HepG2 (cell line): ENCODE results near the gene LENG1. TPM values are rescaled to one million over a fixed set of nuclear protein-coding genes. Genes with fewer than 3 reads are reported as not detected.
A peak's percentile ranks its signal among the peaks of the same experiment; 100 is the strongest.

Source experiments
- ARNTL ChIP-seq: sonication (generic); formaldehyde crosslinking; IDR thresholded peaks from 2 replicates; pipeline ENCODE4 v1.4.0; 2020; ENCODE audit warnings: mild to moderate bottlenecking, missing genetic modification reagents
- HES4 ChIP-seq: sonication (generic); formaldehyde crosslinking; IDR thresholded peaks from 2 replicates; pipeline ENCODE4 v1.9.0; 2021; ENCODE audit warnings: mild to moderate bottlenecking, missing genetic modification reagents, borderline replicate concordance
- RNF2 ChIP-seq: fragments of 450-650 bp; conservative IDR thresholded peaks from 2 replicates; pipeline ENCODE4 v1.6.1; 2016; ENCODE audit warnings: low read depth
- TSC22D2 ChIP-seq: sonication (generic); formaldehyde crosslinking; IDR thresholded peaks from 2 replicates; pipeline ENCODE4 v1.5.1; 2020; ENCODE audit warnings: missing genetic modification reagents, mild to moderate bottlenecking, borderline replicate concordance
- YEATS4 ChIP-seq: sonication (generic); formaldehyde crosslinking; IDR thresholded peaks from 2 replicates; pipeline ENCODE4 v1.4.0; 2020; ENCODE audit warnings: missing genetic modification reagents, borderline replicate concordance
- ZKSCAN8 ChIP-seq: IDR thresholded peaks from 2 replicates; pipeline ENCODE4 v1.6.1; 2016; ENCODE audit warnings: borderline replicate concordance, missing genetic modification reagents, missing compliant biosample characterization
- ZMAT3 ChIP-seq: sonication (generic); formaldehyde crosslinking; conservative IDR thresholded peaks from 2 replicates; pipeline ENCODE4 v1.7.0; 2021; ENCODE audit warnings: missing genetic modification reagents
- ZNF230 ChIP-seq: sonication (generic); formaldehyde crosslinking; IDR thresholded peaks from 2 replicates; pipeline ENCODE4 v1.4.0; 2020; ENCODE audit warnings: mild to moderate bottlenecking, missing genetic modification reagents
- ZNF232 ChIP-seq: sonication (generic); formaldehyde crosslinking; IDR thresholded peaks from 2 replicates; pipeline ENCODE4 v1.4.0; 2020; ENCODE audit warnings: missing genetic modification reagents, borderline replicate concordance
- ZNF501 ChIP-seq: sonication (generic); formaldehyde crosslinking; IDR thresholded peaks from 2 replicates; pipeline ENCODE4 v1.5.1; 2020; ENCODE audit warnings: mild to moderate bottlenecking, moderate library complexity, missing genetic modification reagents
- ZNF607 ChIP-seq: sonication (generic); formaldehyde crosslinking; IDR thresholded peaks from 2 replicates; pipeline ENCODE4 v1.5.1; 2020; ENCODE audit warnings: missing genetic modification reagents, mild to moderate bottlenecking, borderline replicate concordance
- ZNF737 ChIP-seq: sonication (generic); formaldehyde crosslinking; IDR thresholded peaks from 2 replicates; pipeline ENCODE4 v1.5.0; 2020; ENCODE audit warnings: missing genetic modification reagents, mild to moderate bottlenecking, borderline replicate concordance
- polyA plus RNA-seq, 8 experiments: library from polyadenylated mRNA; depleted of rRNA in 3 of 8; stranded (reverse) in 7 of 8; unstranded in 1 of 8; fragments of >200 nt; fragmentation: Illumina TruSeq in 4 of 8; extraction: Trizol in 4 of 8; gene quantifications; 2 replicates each; pipeline versions ENCODE4 v1.2.1 to v1.2.3, GENCODE V29; 2011 to 2016; ENCODE audit warnings: low read depth in 4 of 8, missing spikeins in 1 of 8, mixed read lengths in 1 of 8; ENCODE audit not compliant: insufficient read depth in 1 of 8
- total RNA-seq, 5 experiments: library from RNA; depleted of rRNA; stranded (reverse); fragments of >200 nt; fragmentation: Illumina TruSeq; extraction: Trizol; gene quantifications; 2 replicates each; pipeline ENCODE4 v1.2.3, GENCODE V29; 2016; ENCODE audit warnings: low read depth in 1 of 5
- TF ChIP-seq, protein P1 (sequence below): sonication (generic); formaldehyde crosslinking; conservative IDR thresholded peaks from 2 replicates; pipeline ENCODE4 v1.8.0; 2022; ENCODE audit warnings: mild to moderate bottlenecking, moderate library complexity, missing genetic modification reagents
- TF ChIP-seq, protein P2 (sequence below): sonication (generic); formaldehyde crosslinking; IDR thresholded peaks from 2 replicates; pipeline ENCODE4 v1.8.1; 2022; ENCODE audit warnings: mild to moderate bottlenecking, missing genetic modification reagents
- TF ChIP-seq, protein P3 (sequence below): sonication (generic); formaldehyde crosslinking; IDR thresholded peaks from 2 replicates; pipeline ENCODE4 v1.5.0; 2020; ENCODE audit warnings: missing genetic modification reagents
- TF ChIP-seq, protein P4 (sequence below): sonication (generic); formaldehyde crosslinking; IDR thresholded peaks from 2 replicates; pipeline ENCODE4 v1.4.0; 2020; ENCODE audit warnings: missing genetic modification reagents, borderline replicate concordance
- TF ChIP-seq, protein P5 (sequence below): sonication (generic); formaldehyde crosslinking; IDR thresholded peaks from 2 replicates; pipeline ENCODE4 v1.5.1; 2020; ENCODE audit warnings: missing genetic modification reagents, mild to moderate bottlenecking, borderline replicate concordance

LENG1 gene
- total and polyA plus RNA-seq, 2 of the 13 experiments (the other 11 are each of a cell fraction or from before 2014, with no cell fraction given) = 1.8 to 3.8 TPM

DNA sequence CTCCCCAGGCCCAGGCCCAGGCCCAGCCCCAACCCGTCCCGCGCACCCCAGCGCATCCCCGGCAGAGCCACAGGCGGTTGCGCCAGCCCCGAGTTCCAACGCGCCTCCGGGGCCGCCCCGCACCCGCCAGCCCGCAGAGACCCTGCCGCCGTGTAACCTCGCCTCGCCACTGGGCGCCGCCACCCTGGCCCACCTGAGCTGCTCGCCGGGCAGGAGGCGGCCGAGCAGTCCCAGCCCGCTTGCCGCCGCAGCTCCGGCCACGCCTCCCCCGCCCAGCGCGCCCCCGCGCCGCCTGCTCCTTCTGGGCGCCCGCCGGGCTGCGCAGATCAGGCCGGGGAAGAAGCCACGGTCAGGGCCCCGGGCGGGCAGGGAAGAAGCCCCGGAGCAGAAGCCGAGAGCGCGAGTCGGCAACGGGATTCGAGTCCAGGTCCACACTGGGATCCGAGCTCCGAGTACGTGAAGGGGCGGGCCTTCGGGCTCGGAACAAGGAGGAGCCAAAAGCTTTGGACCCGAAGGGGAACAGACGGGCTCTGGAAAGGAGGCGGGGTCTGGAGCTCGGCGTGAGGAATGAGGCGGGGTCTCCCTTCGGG, 29.7 kb upstream of the LENG1 start, which contains the start of gene MBOAT7 (continued):
- TF ChIP-seq, protein P1, sequence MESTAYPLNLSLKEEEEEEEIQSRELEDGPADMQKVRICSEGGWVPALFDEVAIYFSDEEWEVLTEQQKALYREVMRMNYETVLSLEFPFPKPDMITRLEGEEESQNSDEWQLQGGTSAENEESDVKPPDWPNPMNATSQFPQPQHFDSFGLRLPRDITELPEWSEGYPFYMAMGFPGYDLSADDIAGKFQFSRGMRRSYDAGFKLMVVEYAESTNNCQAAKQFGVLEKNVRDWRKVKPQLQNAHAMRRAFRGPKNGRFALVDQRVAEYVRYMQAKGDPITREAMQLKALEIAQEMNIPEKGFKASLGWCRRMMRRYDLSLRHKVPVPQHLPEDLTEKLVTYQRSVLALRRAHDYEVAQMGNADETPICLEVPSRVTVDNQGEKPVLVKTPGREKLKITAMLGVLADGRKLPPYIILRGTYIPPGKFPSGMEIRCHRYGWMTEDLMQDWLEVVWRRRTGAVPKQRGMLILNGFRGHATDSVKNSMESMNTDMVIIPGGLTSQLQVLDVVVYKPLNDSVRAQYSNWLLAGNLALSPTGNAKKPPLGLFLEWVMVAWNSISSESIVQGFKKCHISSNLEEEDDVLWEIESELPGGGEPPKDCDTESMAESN (CRISPR knock-in tag) = peak; percentile 79; the same call in 1 of the 2 replicates
- TF ChIP-seq ZKSCAN8 = peak; percentile 12; the same call in 1 of the 2 replicates
- peak; percentile 74; the same call in 1 of the 2 replicates for TF ChIP-seq ZNF230 (CRISPR knock-in tag)
- TF ChIP-seq, protein P2, sequence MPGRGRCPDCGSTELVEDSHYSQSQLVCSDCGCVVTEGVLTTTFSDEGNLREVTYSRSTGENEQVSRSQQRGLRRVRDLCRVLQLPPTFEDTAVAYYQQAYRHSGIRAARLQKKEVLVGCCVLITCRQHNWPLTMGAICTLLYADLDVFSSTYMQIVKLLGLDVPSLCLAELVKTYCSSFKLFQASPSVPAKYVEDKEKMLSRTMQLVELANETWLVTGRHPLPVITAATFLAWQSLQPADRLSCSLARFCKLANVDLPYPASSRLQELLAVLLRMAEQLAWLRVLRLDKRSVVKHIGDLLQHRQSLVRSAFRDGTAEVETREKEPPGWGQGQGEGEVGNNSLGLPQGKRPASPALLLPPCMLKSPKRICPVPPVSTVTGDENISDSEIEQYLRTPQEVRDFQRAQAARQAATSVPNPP (CRISPR knock-in tag) = peak; percentile 49; the same call in 1 of the 2 replicates
- peak; percentile 81 for TF ChIP-seq YEATS4 (CRISPR knock-in tag)
- no peak for TF ChIP-seq ARNTL (CRISPR knock-in tag)
- TF ChIP-seq, protein P3, sequence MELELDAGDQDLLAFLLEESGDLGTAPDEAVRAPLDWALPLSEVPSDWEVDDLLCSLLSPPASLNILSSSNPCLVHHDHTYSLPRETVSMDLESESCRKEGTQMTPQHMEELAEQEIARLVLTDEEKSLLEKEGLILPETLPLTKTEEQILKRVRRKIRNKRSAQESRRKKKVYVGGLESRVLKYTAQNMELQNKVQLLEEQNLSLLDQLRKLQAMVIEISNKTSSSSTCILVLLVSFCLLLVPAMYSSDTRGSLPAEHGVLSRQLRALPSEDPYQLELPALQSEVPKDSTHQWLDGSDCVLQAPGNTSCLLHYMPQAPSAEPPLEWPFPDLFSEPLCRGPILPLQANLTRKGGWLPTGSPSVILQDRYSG (CRISPR knock-in tag) = peak; percentile 60; the same call in 1 of the 2 replicates
- TF ChIP-seq, protein P4, sequence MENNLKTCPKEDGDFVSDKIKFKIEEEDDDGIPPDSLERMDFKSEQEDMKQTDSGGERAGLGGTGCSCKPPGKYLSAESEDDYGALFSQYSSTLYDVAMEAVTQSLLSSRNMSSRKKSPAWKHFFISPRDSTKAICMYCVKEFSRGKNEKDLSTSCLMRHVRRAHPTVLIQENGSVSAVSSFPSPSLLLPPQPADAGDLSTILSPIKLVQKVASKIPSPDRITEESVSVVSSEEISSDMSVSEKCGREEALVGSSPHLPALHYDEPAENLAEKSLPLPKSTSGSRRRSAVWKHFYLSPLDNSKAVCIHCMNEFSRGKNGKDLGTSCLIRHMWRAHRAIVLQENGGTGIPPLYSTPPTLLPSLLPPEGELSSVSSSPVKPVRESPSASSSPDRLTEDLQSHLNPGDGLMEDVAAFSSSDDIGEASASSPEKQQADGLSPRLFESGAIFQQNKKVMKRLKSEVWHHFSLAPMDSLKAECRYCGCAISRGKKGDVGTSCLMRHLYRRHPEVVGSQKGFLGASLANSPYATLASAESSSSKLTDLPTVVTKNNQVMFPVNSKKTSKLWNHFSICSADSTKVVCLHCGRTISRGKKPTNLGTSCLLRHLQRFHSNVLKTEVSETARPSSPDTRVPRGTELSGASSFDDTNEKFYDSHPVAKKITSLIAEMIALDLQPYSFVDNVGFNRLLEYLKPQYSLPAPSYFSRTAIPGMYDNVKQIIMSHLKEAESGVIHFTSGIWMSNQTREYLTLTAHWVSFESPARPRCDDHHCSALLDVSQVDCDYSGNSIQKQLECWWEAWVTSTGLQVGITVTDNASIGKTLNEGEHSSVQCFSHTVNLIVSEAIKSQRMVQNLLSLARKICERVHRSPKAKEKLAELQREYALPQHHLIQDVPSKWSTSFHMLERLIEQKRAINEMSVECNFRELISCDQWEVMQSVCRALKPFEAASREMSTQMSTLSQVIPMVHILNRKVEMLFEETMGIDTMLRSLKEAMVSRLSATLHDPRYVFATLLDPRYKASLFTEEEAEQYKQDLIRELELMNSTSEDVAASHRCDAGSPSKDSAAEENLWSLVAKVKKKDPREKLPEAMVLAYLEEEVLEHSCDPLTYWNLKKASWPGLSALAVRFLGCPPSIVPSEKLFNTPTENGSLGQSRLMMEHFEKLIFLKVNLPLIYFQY = peak; percentile 34; the same call in 1 of the 2 replicates
- peak; percentile 20; the same call in 1 of the 2 replicates for TF ChIP-seq ZNF232 (CRISPR knock-in tag)
- TF ChIP-seq ZNF607 = peak; percentile 81
- 0 out of 2 replicates have a peak, but pooled peaks have one; percentile 8 for TF ChIP-seq ZMAT3 (CRISPR knock-in tag)
- no peak for TF ChIP-seq TSC22D2 (CRISPR knock-in tag)
- no peak; the same call in none of the 2 replicates for TF ChIP-seq ZNF501 (CRISPR knock-in tag)
- TF ChIP-seq HES4 (CRISPR knock-in tag) = peak; percentile 59; the same call in 1 of the 2 replicates
- TF ChIP-seq, protein P5, sequence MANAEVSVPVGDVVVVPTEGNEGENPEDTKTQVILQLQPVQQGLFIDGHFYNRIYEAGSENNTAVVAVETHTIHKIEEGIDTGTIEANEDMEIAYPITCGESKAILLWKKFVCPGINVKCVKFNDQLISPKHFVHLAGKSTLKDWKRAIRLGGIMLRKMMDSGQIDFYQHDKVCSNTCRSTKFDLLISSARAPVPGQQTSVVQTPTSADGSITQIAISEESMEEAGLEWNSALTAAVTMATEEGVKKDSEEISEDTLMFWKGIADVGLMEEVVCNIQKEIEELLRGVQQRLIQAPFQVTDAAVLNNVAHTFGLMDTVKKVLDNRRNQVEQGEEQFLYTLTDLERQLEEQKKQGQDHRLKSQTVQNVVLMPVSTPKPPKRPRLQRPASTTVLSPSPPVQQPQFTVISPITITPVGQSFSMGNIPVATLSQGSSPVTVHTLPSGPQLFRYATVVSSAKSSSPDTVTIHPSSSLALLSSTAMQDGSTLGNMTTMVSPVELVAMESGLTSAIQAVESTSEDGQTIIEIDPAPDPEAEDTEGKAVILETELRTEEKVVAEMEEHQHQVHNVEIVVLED (CRISPR knock-in tag) = peak; percentile 51; the same call in 1 of the 2 replicates
- TF ChIP-seq ZNF737 = no peak
- 0 out of 2 replicates have a peak, but pooled peaks have one; percentile 33 for TF ChIP-seq RNF2
